GM12878 (cell line): ENCODE results near the gene TUB.

Experiments
- CHD2 ChIP-seq: IDR thresholded peaks from 2 replicates; pipeline ENCODE4 v1.6.1; 2011; ENCODE audit warnings: low read depth, low read length, improper control_type of control experiment, borderline replicate concordance
- CTCF ChIP-seq, 3 experiments: IDR thresholded peaks in 2 of 3; conservative IDR thresholded peaks in 1 of 3; 2 replicates each; pipeline ENCODE4 v1.5.1; 2011; ENCODE audit warnings: low read depth in 3 of 3, low read length in 3 of 3, mild to moderate bottlenecking in 3 of 3, control low read depth in 2 of 3, moderate library complexity in 2 of 3, inconsistent platforms in 1 of 3, mixed read lengths in 1 of 3; ENCODE audit not compliant: control insufficient read depth in 2 of 3, insufficient read depth in 1 of 3; ENCODE audit errors: extremely low read depth in 1 of 3
- EGR1 ChIP-seq, 2 experiments: IDR thresholded peaks; 1 replicate in 1 of 2; 2 replicates in 1 of 2; pipeline ENCODE4 v1.6.1; 2011 to 2012; ENCODE audit warnings: low read depth in 2 of 2, low read length in 2 of 2, borderline replicate concordance in 1 of 2, mild to moderate bottlenecking in 1 of 2, moderate library complexity in 1 of 2
- PBX3 ChIP-seq: IDR thresholded peaks from 2 replicates; pipeline ENCODE4 v1.6.1; 2011; ENCODE audit warnings: mild to moderate bottlenecking, low read depth, low read length, moderate library complexity; ENCODE audit not compliant: insufficient replicate concordance
- RCOR1 ChIP-seq: conservative IDR thresholded peaks from 2 replicates; pipeline ENCODE4 v1.6.1; 2012; ENCODE audit warnings: low read depth, low read length, improper control_type of control experiment
- SMAD5 ChIP-seq: IDR thresholded peaks from 2 replicates; pipeline ENCODE4 v1.6.1; 2016; ENCODE audit warnings: antibody characterized with exemption, low read depth
- SRF ChIP-seq, 2 experiments: IDR thresholded peaks; 2 replicates each; pipeline ENCODE4 v1.6.1; 2011; ENCODE audit warnings: low read depth in 2 of 2, low read length in 2 of 2, mild to moderate bottlenecking in 1 of 2, moderate library complexity in 1 of 2
- SUZ12 ChIP-seq: fragments of 200-600 bp; sonication (generic); IDR thresholded peaks from one replicate; pipeline ENCODE4 v1.6.1; 2018; ENCODE audit warnings: antibody characterized with exemption, mild to moderate bottlenecking; ENCODE audit not compliant: unreplicated experiment
- TCF7 ChIP-seq: IDR thresholded peaks from 2 replicates; pipeline ENCODE4 v1.6.1; 2014; ENCODE audit warnings: antibody characterized with exemption, borderline replicate concordance
- USF2 ChIP-seq: IDR thresholded peaks from 2 replicates; pipeline ENCODE4 v1.6.1; 2011; ENCODE audit warnings: low read depth, low read length, improper control_type of control experiment, borderline replicate concordance
- ZBED1 ChIP-seq: IDR thresholded peaks from 2 replicates; pipeline ENCODE4 v1.6.1; 2016; ENCODE audit warnings: borderline replicate concordance

GRCh38 chr11:8061555-8062428 is 19.2 kb upstream of the TUB start:
- no peak for TF ChIP-seq PBX3
- no peak for TF ChIP-seq USF2
- TF ChIP-seq CHD2 = no peak
- TF ChIP-seq CTCF (IDR thresholded peaks at IDR 0.05 in 2 of 3, conservative IDR thresholded peaks at IDR 0.05 in 1 of 3; ENCODE audit: control insufficient read depth in 2 of 3, extremely low read depth in 1 of 3, insufficient read depth in 1 of 3, low read depth in 3 of 3, low read length in 3 of 3) = no peak
- TF ChIP-seq TCF7 = no peak
- no peak for TF ChIP-seq SUZ12
- TF ChIP-seq EGR1 (IDR thresholded peaks at IDR 0.05; ENCODE audit: borderline replicate concordance in 1 of 2, low read depth in 2 of 2, low read length in 2 of 2) = no peak
- no peak for TF ChIP-seq ZBED1
- TF ChIP-seq SMAD5 = no peak
- no peak for TF ChIP-seq RCOR1
- no peak for TF ChIP-seq SRF (IDR thresholded peaks at IDR 0.05; ENCODE audit: low read depth in 2 of 2, low read length in 2 of 2)
